ENCODE results near the gene AK3.

DNA sequence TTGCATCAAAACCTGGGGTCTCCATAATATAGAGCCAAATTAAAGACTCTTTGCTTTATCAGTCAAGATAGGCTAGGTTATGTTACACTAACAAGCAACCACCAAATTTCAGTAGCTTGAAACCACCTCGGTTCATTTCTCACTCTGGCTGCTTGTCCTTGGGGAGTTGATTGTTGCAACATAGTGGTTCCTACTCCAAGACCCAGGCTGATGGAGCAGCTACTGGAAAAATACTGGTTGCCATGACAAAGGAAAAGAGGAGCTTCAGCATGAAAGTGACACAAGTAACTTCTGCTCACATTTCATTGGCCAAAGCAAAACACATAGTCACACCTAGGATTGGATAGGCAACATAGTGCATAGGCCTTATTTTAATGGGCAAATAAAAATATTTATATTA, 33.2 kb upstream of the AK3 start:
- TF ChIP-seq, protein P1, sequence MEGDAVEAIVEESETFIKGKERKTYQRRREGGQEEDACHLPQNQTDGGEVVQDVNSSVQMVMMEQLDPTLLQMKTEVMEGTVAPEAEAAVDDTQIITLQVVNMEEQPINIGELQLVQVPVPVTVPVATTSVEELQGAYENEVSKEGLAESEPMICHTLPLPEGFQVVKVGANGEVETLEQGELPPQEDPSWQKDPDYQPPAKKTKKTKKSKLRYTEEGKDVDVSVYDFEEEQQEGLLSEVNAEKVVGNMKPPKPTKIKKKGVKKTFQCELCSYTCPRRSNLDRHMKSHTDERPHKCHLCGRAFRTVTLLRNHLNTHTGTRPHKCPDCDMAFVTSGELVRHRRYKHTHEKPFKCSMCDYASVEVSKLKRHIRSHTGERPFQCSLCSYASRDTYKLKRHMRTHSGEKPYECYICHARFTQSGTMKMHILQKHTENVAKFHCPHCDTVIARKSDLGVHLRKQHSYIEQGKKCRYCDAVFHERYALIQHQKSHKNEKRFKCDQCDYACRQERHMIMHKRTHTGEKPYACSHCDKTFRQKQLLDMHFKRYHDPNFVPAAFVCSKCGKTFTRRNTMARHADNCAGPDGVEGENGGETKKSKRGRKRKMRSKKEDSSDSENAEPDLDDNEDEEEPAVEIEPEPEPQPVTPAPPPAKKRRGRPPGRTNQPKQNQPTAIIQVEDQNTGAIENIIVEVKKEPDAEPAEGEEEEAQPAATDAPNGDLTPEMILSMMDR (conservative IDR thresholded peaks at IDR 0.05 in 1 of 2, IDR thresholded peaks at IDR 0.05 in 1 of 2; ENCODE audit: low read depth in 1 of 2, low read length in 2 of 2) = no peak
- no peak for TF ChIP-seq EZH2 (IDR thresholded peaks at IDR 0.05; ENCODE audit: low read length, missing control alignments)
